ENCODE measurements around the gene BMF. TPM values are rescaled to one million over a fixed set of nuclear protein-coding genes. Genes with fewer than 3 reads are reported as not detected.

Gene BMF
- total and polyA plus RNA-seq, 2 donors (not counting 3 experiments of a cell fraction or from before 2014, with no cell fraction given) = 8.6 to 9.8 TPM

DNA sequence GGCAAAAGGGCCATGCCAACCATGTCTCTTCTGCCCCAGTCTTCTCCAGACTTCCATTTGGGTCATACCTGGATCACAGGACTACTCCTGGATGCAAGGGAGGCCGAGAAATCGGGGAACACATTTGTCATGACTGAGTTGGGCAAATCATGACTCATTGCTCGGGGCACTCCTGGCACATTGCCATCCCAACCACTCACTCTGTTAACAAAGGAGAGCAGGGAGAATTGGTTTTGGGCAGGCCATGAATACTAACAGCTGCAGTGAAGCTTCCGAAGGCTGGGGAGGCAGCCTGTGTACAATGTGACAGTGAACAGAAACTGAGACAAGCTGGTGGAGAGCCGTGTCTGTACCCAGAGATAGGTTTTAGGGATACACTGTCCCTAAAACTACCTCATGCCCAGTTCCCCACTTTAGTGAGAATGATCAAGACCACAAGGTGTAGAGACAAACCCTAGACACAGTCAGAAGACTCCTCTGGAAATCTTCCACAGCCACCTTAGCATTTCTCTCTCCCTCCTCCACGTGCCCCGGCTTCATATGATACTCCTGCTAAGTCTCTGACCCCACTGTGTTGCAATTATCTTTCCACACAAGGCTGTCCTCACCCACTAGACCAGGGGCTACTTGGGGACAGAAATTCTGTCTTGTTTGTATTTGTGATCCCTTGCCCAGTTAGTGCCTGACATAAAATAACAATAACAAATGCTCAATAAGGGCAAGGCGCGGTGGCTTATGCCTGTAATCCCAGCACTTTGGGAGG is 41.7 kb upstream of the BMF start:
- CTCF ChIA-PET = interaction anchor here (0.6 to 1.0 kb wide), 2 partner anchors 105 to 651 kb away, joined by 3 read pairs; no protein-coding TSS in a partner anchor

DNA sequence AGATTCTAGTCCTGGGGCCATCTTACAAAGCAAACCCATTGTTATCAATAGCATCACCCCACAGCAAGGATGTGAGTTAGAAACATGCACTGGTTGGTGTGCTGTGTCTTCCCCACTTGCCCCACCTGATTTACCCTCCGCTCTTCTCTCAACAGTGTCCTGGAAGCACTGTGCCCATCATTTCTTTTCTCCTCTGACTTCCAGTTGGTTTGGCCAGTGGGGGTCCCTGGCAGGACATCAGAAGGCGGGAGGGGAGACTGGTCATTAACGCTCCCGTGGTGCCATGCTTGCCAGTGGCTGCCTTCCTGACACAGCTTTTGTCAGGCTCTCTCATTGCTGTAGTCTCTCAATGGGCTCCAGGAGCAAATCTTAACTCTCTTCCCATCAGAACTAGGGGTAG is 40.7 kb upstream of the BMF start:
- Histone ChIP-seq H3K9ac (replicated peaks; ENCODE audit: extremely low read depth, insufficient read depth, low read length) (no peak overlapping the region), H3K9me1 (replicated peaks; ENCODE audit: control insufficient read depth, extremely low read depth, insufficient read depth, low read length) (no peaks in the 10 kb centered on the region), H3K9me3 (replicated peaks; ENCODE audit: control insufficient read depth, insufficient read depth, low read length) (no peaks in the 10 kb centered on the region), H3K27me3 (ENCODE audit: control insufficient read depth in 2 of 2, insufficient read depth in 2 of 2, low read length in 2 of 2) (peaks cover 0 to 6% of the 10 kb centered on the region in 2 experiments), H3K36me3 (ENCODE audit: control insufficient read depth in 2 of 2, extremely low read depth in 1 of 2, insufficient read depth in 2 of 2, low read length in 2 of 2) (no peaks in the 10 kb centered on the region), H3K4me3 (replicated peaks in 1 of 3; ENCODE audit: insufficient read depth in 1 of 3, low read depth in 1 of 3, low read length in 3 of 3) (no peak overlapping the region), H3K4me1 (ENCODE audit: control insufficient read depth, extremely low read depth, insufficient read depth, low read length) (no peaks in the 10 kb centered on the region), H2AFZ (ENCODE audit: low read depth, low read length) (no peak overlapping the region), H3K4me2 (ENCODE audit: insufficient read depth, low read length) (no peak overlapping the region), H4K20me1 (replicated peaks; ENCODE audit: control insufficient read depth, extremely low read depth, insufficient read depth, low read length) (no peaks in the 10 kb centered on the region), H3K27ac (ENCODE audit: insufficient read depth, low read depth, low read length) (no peak overlapping the region), H3K79me2 (ENCODE audit: control insufficient read depth, insufficient read depth, low read length) (no peaks in the 10 kb centered on the region)
- TF ChIP-seq POLR2A (IDR thresholded peaks at IDR 0.05; ENCODE audit: low read depth, low read length) = no peak
- no peak for TF ChIP-seq EZH2 (IDR thresholded peaks at IDR 0.05; ENCODE audit: borderline replicate concordance, low read depth, low read length, severe bottlenecking)
- dilution Hi-C loops (cut with MboI; ENCODE audit: extremely low pct_ligation_motif_present, low sequenced_read_pairs) = no loop called here
- ChIA-PET CTCF (no interaction called here), POLR2A (no interaction called here)
- intact Hi-C loops (cut with micrococcal nuclease) = no loop called here
- FAIRE-seq (no peak), DNase-seq (ENCODE audit: low read depth, low spot score) (no peak)
- BruUV-seq (replicated peaks) = no TSS peak

More for the DNA sequence above, 41.7 kb upstream of the BMF start:
- H3K4me3 ChIP-seq (replicated peaks in 1 of 3; ENCODE audit: insufficient read depth in 1 of 3, low read depth in 1 of 3, low read length in 3 of 3) = no peak overlapping the region
- intact Hi-C loops (cut with micrococcal nuclease) = no loop called here
- H3K4me2 ChIP-seq (ENCODE audit: insufficient read depth, low read length) = no peak overlapping the region
- no peak overlapping the region for H3K27ac ChIP-seq (ENCODE audit: insufficient read depth, low read depth, low read length)
- H2AFZ ChIP-seq (ENCODE audit: low read depth, low read length) = no peak overlapping the region
- no peaks in the 10 kb centered on the region for H4K20me1 ChIP-seq (replicated peaks; ENCODE audit: control insufficient read depth, extremely low read depth, insufficient read depth, low read length)
- BruUV-seq (replicated peaks) = no TSS peak
- FAIRE-seq (peak; percentile 80), DNase-seq (ENCODE audit: low read depth, low spot score) (peak; percentile 40)
- peaks cover 0 to 8% of the 10 kb centered on the region in 2 experiments for H3K27me3 ChIP-seq (ENCODE audit: control insufficient read depth in 2 of 2, insufficient read depth in 2 of 2, low read length in 2 of 2)
- H3K4me1 ChIP-seq (ENCODE audit: control insufficient read depth, extremely low read depth, insufficient read depth, low read length) = no peaks in the 10 kb centered on the region
- TF ChIP-seq POLR2A (IDR thresholded peaks at IDR 0.05; ENCODE audit: low read depth, low read length) (no peak), JUN (IDR thresholded peaks at IDR 0.05; ENCODE audit: borderline replicate concordance, insufficient read depth, insufficient read length, low read depth) (peak; percentile 25), EZH2 (IDR thresholded peaks at IDR 0.05; ENCODE audit: borderline replicate concordance, low read depth, low read length, severe bottlenecking) (no peak), FOS (IDR thresholded peaks at IDR 0.05; ENCODE audit: borderline replicate concordance, insufficient read depth, low read length) (peak; percentile 43)
- H3K79me2 ChIP-seq (ENCODE audit: control insufficient read depth, insufficient read depth, low read length) = no peaks in the 10 kb centered on the region
- H3K9me1 ChIP-seq (replicated peaks; ENCODE audit: control insufficient read depth, extremely low read depth, insufficient read depth, low read length) = no peaks in the 10 kb centered on the region
- dilution Hi-C loops (cut with MboI; ENCODE audit: extremely low pct_ligation_motif_present, low sequenced_read_pairs) = no loop called here
- POLR2A ChIA-PET = no interaction called here
- no peaks in the 10 kb centered on the region for H3K9me3 ChIP-seq (replicated peaks; ENCODE audit: control insufficient read depth, insufficient read depth, low read length)
- no peak overlapping the region for H3K9ac ChIP-seq (replicated peaks; ENCODE audit: extremely low read depth, insufficient read depth, low read length)
- H3K36me3 ChIP-seq (ENCODE audit: control insufficient read depth in 2 of 2, extremely low read depth in 1 of 2, insufficient read depth in 2 of 2, low read length in 2 of 2) = no peaks in the 10 kb centered on the region

All from endothelial cell of umbilical vein (primary cell).